Endometrial microvascular endothelial cells (primary cell): Measurements from ENCODE around the gene GABRA1. TPM values are rescaled to one million over a fixed set of nuclear protein-coding genes. Genes with fewer than 3 reads are reported as not detected.

Experiments used
- in situ Hi-C: cut with HindIII; loops from 2 replicates; pipeline ENCODE4 v1.10.0; 2017; ENCODE audit warnings: low sequenced_read_pairs, low pct_unique_long_range_greater_than_20kb; ENCODE audit errors: inconsistent ontology term
- total RNA-seq: library from RNA; depleted of rRNA; stranded (reverse); fragments of >200 nt; gene quantifications from one replicate; pipeline ENCODE4 v1.2.3, GENCODE V29; 2015; ENCODE audit errors: inconsistent ontology term

Gene GABRA1
- not detected for total RNA-seq

DNA sequence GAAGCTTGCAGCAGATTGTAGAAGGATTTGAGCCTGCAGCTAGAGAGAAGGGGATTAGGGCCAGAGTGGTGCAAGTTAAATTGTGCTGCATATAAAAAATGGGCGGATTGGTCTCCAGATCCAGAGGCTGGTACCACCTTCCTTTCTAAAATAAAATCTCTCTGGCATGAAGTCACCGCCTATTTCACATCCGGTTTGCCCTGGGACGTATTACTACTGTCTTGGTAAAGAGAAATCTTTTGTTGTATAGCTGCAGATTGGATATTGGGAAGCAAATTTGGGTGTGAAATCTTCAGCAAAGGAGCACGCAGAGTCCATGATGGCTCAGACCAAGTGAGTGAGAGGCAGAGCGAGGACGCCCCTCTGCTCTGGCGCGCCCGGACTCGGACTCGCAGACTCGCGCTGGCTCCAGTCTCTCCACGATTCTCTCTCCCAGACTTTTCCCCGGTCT, at the start of gene GABRA1:
Gene GABRA1 (plus strand): TSS at position 180 of the 451 bp plus-strand sequence. CDS start 2,691 bp downstream, outside the sequence.
- in situ Hi-C loops: no loop called here

DNA sequence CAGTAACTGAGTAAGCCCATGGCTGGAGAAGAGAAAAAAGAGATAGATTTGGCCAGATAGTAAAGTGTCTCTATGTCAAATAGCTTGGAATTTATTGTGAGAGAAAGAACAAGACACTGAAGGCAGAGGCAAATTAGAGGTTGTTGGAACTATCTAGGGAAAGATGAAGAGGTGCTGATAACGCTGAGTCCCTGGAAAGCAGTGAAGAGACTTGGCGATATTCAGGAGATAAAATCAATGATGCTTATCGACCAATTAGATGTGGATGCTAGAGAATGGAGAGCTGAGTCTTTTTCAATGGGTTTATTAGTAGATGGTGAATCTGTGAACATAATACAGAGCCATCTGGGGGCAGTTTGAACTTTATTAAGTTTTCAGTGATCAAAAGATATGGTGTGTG, 48.6 kb upstream of the GABRA1 start:
- in situ Hi-C loops: no loop called here

DNA sequence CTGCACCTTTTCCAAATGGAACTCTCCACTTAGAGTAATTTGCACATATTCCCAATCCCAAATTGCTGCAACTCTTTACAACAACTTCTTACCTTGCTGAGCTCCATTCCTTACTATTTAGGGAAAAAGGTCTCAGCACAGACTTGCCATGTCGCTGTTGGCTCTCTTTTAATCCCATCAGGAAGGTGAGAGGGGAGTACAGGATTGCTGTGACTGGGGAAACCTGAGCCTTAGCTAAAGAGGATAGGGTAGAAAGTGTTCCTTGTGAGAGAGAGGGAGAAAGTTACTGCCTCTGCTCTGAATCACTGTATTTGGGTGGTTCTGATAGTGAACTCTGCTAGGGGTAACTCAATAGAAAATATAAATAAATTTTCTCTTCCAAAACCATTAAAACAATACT, 43.7 kb upstream of the GABRA1 start:
- in situ Hi-C loops: no loop called here

DNA sequence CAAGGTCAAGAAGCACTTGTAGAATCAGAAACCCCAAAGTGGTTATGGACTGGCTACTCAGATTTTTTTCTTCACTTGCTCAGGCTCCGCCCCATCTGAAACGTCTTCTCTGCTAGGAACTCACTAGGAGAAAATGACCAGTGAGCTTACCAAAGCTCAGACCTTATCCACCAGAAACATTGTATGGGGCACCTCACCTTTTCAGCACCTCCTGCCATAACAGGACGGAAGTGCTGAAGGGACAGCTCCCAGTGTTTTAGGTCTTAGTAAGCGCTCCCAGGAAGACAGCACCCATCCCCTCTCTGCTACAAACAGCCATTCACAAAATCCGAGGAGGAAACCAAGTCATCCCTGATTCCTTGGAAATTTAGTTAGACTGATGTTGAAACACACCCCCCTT, 1.2 kb upstream of the GABRA1 start:
- in situ Hi-C loops: no loop called here

DNA sequence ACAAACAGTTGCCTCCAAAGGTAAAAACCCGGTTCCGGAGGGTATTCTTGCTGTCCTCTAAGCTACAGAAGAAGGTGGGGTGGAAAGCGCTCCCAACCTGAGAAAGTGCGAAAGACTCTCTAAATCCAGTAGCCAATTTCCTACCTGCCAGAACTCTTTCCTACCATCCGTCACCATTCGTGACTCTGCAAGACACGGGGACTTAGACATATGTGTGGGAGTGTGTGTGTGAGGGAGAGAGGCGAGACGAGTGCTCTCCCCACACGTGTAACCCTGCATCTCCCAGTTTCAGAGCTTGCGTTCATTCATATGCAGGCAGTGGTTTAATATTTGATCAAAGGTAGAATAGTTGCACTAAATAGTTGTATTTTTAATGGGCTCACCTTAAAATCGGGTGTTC, 473 bp upstream of the GABRA1 start:
- in situ Hi-C loops: no loop called here

DNA sequence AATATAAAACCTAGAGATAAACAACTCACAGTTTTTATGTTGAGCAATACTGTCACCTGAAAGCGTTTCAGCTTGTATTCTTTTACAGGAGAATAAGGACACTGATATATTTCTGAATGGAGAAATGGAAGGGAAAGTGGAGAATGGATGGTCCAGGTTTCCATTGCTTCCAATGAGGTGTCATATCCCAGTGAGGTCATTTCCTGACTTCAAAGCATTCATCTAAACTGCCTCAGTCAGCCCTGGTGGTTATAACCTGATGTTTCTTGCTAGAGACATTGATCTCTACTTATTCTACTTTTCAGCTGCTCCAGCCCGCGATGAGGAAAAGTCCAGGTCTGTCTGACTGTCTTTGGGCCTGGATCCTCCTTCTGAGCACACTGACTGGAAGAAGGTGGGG, 2.6 kb downstream of the GABRA1 start:
- in situ Hi-C loops: no loop called here

DNA sequence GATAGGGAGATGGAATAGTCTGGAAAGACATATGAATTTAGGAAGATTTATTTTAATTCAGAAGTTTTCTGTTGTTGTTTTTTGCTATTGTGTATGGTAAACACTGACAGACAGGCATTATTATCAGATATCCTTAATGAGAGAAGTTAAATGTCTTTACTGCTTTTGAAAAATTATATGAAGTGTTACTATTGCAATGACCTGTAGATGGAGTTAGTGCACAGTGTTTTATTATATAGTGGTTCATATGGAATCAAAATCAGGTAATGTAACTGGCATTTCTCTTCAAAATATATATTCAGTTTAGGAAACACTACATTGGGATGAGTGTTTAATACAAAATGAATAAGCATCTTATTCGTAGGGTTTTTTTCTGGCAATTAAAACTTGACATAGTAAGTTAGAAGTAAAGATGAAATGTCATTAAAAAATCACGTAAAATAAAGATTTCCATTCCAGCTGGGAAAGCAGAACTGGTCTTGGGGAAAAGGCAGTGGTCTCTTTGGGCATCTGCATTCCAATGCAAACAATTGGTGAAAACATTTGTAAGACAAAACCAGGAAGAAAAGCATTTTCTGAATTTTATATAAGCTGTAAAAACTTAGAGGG, 3.9 kb downstream of the GABRA1 start:
- in situ Hi-C loops: no loop called here

DNA sequence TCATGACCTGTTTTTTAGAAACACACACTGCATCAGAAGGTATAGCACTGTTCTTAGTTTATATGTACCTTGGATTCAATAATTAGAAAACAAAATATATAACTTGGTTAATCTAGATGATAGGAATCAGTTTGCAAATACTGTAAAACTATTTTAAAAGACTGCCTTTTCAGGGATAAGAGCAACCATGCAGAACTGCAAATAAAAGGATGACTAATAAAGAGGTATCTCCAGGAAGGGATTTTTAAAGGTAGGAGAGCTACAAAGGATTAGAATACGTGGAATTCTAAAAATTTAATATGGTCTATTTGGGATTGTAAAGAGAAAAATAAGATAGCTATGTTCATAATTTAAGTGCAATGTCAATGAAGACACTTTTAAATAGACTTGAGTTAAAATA, 9.4 kb downstream of the GABRA1 start:
- in situ Hi-C loops: no loop called here

DNA sequence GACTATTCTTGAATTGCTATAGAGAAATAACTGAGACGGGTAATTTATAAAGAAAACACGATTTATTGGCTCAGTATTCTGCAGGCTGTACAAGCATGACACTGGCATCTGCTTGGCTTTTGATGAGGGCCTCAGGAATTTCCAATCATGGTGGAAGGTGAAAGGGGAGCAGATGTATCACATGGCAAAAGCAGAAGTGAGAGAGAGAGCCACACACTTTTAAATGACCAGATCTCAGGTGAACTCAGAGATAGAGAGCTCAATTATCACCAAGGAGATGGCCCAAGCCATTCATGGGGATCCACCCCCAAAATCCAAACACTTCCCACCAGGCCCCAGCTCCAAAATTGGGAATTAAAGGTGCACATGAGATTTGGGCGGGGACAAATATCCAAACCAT, 15.3 kb downstream of the GABRA1 start:
- in situ Hi-C loops: no loop called here

DNA sequence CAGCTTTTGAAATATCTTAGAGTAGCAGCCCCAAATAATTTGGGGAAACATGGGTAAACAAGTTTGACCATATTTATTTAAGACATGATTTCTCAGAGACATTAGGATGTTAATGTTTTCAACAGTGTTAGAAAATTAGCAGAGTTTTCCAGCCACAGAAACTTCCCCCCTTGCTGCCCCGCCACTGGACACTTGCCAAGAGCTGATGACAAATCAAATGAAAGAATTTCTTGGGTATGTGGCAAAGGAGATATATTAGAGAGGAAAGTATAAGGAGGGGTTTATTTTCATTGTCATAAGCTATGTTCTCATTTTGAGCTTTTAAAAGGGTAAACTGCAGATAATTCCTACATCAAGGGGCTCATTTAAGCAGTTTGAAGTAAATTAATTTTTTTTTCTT, 15.9 kb downstream of the GABRA1 start:
- in situ Hi-C loops: no loop called here

DNA sequence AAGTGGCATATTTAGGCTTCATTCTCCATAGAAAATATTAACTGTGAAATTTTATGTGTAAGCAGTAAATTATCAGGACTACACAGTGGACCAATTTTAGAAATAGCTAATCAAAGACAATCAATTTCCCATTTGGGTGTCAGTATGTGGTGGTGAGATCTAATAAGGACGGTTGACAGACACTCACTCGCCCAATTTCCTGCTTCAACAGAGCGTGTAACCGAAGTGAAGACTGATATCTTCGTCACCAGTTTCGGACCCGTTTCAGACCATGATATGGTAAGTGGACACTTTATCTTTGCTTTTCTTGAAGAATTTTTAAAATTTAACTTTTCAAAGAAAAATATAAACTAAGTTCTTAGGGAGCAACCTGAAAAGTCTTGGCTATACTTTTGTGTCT, 17.6 kb downstream of the GABRA1 start:
- in situ Hi-C loops: no loop called here

DNA sequence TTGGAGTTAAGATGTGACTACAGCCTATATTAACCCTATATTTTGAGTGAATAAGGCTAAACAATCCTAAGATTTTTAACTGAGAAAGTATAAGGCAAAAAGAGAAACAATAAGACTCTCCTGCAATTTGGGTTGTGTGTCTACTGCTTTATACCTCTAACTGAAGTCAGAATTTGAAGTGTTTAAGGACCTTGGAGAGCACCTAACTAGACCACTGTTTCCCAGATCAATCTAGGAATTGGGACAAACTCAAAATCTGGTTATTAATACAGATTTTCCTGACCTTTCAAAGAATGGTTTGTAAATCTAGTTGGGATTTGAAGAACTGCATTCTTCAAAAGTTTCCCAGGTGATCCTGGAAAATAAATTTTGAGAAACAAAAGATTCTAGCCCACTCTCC, 42.1 kb downstream of the GABRA1 start:
- in situ Hi-C loops: no loop called here

DNA sequence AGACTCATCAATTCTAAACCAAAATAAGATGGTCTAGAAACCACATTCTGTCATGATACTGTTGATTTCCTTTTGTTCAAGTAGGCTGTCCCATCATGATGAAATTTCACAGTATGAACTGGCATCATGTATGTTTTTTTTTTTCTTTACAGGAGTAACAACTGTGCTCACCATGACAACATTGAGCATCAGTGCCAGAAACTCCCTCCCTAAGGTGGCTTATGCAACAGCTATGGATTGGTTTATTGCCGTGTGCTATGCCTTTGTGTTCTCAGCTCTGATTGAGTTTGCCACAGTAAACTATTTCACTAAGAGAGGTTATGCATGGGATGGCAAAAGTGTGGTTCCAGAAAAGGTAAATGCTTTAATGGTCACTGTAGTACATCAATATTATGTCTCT, 47.6 kb downstream of the GABRA1 start:
- in situ Hi-C loops: no loop called here

DNA sequence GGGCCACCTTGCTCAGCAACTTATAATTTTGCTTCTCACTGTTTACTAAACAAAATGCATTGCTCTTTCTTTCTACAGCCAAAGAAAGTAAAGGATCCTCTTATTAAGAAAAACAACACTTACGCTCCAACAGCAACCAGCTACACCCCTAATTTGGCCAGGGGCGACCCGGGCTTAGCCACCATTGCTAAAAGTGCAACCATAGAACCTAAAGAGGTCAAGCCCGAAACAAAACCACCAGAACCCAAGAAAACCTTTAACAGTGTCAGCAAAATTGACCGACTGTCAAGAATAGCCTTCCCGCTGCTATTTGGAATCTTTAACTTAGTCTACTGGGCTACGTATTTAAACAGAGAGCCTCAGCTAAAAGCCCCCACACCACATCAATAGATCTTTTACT, 49.1 kb downstream of the GABRA1 start:
- in situ Hi-C loops: no loop called here

DNA sequence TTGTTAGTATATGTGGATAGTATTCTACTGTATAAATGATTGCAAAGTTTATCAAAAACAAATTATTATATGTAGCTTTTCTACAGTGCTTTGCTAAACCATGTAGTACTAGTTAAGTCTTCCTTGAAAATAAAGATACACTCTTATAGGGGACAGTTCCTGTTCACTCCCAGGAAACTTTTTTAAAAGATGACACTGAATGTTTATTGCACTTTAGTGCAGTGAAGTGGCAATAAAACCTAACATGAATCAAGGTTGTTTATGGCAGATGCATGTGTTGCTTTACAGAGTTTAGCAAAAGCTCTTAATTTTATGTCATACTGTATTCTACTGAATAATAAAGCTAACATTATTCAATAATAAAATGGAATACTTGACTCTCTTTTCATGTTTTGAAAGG, 51.7 kb downstream of the GABRA1 start:
- in situ Hi-C loops: no loop called here

DNA sequence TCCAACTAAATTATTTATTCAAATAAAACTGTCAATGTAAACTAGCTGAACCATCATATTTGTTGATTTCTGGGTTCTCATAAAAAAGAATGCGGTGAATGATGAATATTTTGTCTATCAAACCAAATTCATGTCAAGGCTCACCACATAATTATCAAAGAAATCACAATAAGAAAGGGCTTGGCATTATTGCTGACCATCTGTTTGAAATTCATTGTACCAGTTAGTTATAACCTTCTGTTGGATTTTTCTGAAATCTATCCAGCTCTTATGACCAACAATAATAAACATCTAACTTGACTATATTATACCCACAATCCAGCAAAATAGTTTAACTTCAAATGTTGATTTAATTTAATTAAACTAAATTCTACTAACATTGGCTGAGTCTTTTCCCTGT, 53.1 kb downstream of the GABRA1 start:
- in situ Hi-C loops: no loop called here

DNA sequence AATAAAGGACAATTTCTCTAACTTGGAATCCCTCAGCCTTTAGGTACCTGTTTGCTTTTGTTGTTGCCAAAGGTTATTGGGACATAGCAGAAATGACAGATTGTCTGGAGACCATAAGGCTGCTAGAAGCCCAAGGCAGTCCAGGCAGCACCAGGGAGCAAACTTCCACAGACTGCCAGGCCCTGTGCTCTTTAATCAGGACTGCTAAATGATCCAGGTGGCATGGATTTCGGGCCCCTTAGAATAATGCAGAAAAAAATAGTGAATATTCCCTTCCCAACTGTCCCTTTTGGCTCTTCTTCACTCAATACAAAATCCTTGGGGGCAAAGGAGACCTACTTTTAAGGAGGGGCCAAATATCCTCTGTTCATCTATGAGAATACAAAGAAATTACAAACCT, 73.9 kb downstream of the GABRA1 start:
- in situ Hi-C loops: no loop called here

DNA sequence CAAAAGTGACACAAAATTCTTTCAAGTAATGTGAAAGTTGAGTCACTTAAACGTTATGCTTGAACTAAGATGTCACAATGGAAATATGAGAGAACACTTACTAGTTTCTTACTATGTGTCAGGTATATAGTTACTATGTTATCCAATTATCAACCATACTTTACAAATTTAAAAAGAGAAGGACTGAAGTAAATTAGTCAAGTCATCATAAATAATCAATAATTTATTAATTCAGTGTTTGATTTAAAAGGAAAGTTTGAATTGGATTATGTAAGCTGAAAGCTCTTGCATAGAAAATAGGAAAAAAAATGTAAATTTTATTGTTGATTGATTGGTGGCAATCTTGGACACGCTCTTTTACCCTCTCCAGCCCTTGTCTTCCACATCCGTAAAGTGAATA, 76.3 kb downstream of the GABRA1 start:
- in situ Hi-C loops: no loop called here

DNA sequence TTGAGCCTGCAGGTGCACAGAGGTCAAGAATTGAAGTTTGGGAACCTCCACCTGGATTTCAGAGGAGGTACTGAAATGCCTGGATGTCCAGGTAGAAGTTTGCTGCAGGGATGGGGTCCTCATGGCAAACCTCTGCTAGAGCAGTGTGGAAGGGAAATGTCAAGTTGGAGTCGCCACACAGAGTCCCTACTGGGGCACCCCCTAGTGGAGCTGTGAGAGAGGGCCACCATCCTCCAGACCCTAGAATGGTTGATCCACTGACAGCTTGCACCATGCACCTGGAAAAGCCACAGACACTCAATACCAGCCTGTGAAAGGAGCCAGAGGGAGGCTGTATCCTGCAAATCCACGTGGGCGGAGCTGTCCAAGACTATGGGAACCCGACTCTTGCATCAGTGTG, 78.0 kb downstream of the GABRA1 start:
- in situ Hi-C loops: no loop called here

DNA sequence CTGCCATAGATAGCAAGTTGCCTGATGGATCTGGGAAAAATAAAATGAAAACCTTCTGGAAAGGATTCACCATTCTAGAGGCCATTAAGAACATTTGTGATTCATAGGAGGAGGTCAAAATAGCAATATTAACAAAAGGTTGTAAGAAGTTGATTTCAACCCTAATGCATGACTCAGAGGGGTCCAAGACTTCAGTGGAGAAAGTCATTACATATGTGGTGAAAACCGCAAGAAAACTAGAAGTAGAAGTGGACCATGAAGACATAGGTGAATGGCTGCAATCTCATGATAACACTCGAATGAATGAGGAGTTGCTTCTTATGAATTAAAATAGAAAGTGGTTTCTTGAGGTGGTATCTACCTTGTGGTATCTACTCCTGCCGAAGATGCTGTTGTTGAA, 86.6 kb downstream of the GABRA1 start:
- in situ Hi-C loops: no loop called here

DNA sequence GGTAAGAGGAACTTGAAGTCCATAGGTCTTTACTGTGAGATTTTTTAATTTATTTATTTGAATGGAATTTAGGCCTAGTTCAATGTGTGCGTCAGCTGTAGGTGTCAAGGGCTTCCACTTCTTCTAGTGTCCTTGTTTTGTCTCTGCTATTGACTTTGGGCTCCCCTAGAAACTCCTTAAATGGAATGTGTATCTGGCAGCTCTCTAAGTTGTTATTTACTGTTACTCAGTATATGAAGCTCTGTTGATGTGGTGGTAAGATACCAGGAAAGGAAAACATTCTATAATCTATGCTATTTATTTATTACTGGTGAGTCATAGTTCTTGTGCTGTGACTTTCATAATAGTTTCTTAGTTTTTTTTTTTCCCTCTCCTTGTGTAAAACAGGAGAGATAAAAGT, 97.1 kb downstream of the GABRA1 start:
- in situ Hi-C loops: no loop called here
